BLaER1 treated with 17β-estradiol and CSF1 and Interleukin-3, amounts not matched to agents 10 nM and 100 nM (cell line): ENCODE measurements around the gene GABRP.
"Not testable (repeated sequence)": the region's sequence is repeated elsewhere in the genome, so short reads cannot be mapped to it uniquely, and the experiment has no call there.

Experiments used
- H3K27ac ChIP-seq, 11 experiments: shearing (Covaris generic); formaldehyde crosslinking; 2 replicates each; pipeline ENCODE4 v1.8.1; 2022
- H3K27me3 ChIP-seq, 11 experiments: shearing (Covaris generic); formaldehyde crosslinking; 2 replicates each; pipeline ENCODE4 v1.8.1; 2022
- H3K36me3 ChIP-seq, 11 experiments: shearing (Covaris generic); formaldehyde crosslinking; 2 replicates each; pipeline ENCODE4 v1.8.1; 2022
- H3K4me1 ChIP-seq, 10 experiments: shearing (Covaris generic); formaldehyde crosslinking; 2 replicates each; pipeline ENCODE4 v1.8.1; 2022
- H3K4me2 ChIP-seq, 11 experiments: shearing (Covaris generic); formaldehyde crosslinking; 2 replicates each; pipeline ENCODE4 v1.8.1; 2022
- H3K4me3 ChIP-seq, 10 experiments: shearing (Covaris generic); formaldehyde crosslinking; 2 replicates each; pipeline ENCODE4 v1.8.1; 2022
- H3K9ac ChIP-seq, 11 experiments: shearing (Covaris generic); formaldehyde crosslinking; 2 replicates each; pipeline ENCODE4 v1.8.1; 2022
- H3K9me3 ChIP-seq, 11 experiments: shearing (Covaris generic); formaldehyde crosslinking; replicated peaks in 1 of 11; 2 replicates each; pipeline ENCODE4 v1.8.1; 2022
- H4K20me1 ChIP-seq, 11 experiments: shearing (Covaris generic); formaldehyde crosslinking; 2 replicates each; pipeline ENCODE4 v1.8.1; 2022
- Cebpa-rat ChIP-seq, 11 experiments: shearing (Covaris generic); IDR thresholded peaks; 2 replicates each; pipeline ENCODE4 v1.8.1; 2022

GABRP gene

GRCh38 chr5:170811719-170812118 lies 28.2 kb downstream of the GABRP start:
- no peaks in the 10 kb centered on the region for H3K27me3 ChIP-seq
- peaks cover 0 to 9% (median 5%) of the 10 kb centered on the region in 11 experiments; a peak in 8 of 22 replicates for H3K9me3 ChIP-seq
- no peak overlapping the region for H3K27ac ChIP-seq
- no peak overlapping the region for H3K4me3 ChIP-seq
- H4K20me1 ChIP-seq, result no peaks in the 10 kb centered on the region
- H3K36me3 ChIP-seq, result no peaks in the 10 kb centered on the region
- H3K9ac ChIP-seq, result no peak overlapping the region
- no peak for TF ChIP-seq Cebpa-rat (IDR thresholded peaks at IDR 0.05)
- H3K4me2 ChIP-seq, result no peak overlapping the region
- H3K4me1 ChIP-seq, result peaks cover 0 to 5% (median 0%) of the 10 kb centered on the region in 10 experiments; a peak in 1 of 20 replicates

GRCh38 chr5:170813231-170813630 lies 29.7 kb downstream of the GABRP start:
- no peak overlapping the region for H3K4me2 ChIP-seq
- no peak overlapping the region for H3K9ac ChIP-seq
- TF ChIP-seq Cebpa-rat (IDR thresholded peaks at IDR 0.05), result no peak
- H3K4me3 ChIP-seq, result no peak overlapping the region
- no peak overlapping the region for H3K27ac ChIP-seq
- peaks cover 0 to 5% (median 0%) of the 10 kb centered on the region in 10 experiments; a peak in 1 of 20 replicates for H3K4me1 ChIP-seq
- H3K27me3 ChIP-seq, result no peaks in the 10 kb centered on the region
- no peaks in the 10 kb centered on the region for H3K36me3 ChIP-seq
- H4K20me1 ChIP-seq, result no peaks in the 10 kb centered on the region
- peaks cover 0 to 19% (median 6%) of the 10 kb centered on the region in 11 experiments; a peak in 10 of 22 replicates for H3K9me3 ChIP-seq

GRCh38 chr5:170817195-170817594 lies 33.7 kb downstream of the GABRP start:
- no peak overlapping the region for H3K9ac ChIP-seq
- TF ChIP-seq Cebpa-rat (IDR thresholded peaks at IDR 0.05), result no peak
- H3K4me2 ChIP-seq, result no peak overlapping the region; a peak in 1 of 22 replicates
- no peak overlapping the region for H3K27ac ChIP-seq
- no peaks in the 10 kb centered on the region for H4K20me1 ChIP-seq
- H3K36me3 ChIP-seq, result no peaks in the 10 kb centered on the region
- no peaks in the 10 kb centered on the region for H3K27me3 ChIP-seq
- no peak overlapping the region for H3K4me3 ChIP-seq
- H3K9me3 ChIP-seq, result peaks cover 0 to 19% (median 6%) of the 10 kb centered on the region in 11 experiments; a peak in 10 of 22 replicates
- H3K4me1 ChIP-seq, result no peaks in the 10 kb centered on the region

- Histone ChIP-seq H3K4me2 (no peak overlapping the region), H4K20me1 (no peaks in the 10 kb centered on the region), H3K36me3 (no peaks in the 10 kb centered on the region), H3K27me3 (no peaks in the 10 kb centered on the region), H3K4me3 (no peak overlapping the region), H3K9me3 (peaks cover 0 to 19% (median 6%) of the 10 kb centered on the region in 11 experiments; a peak in 10 of 22 replicates), H3K4me1 (no peaks in the 10 kb centered on the region), H3K27ac (no peak overlapping the region), H3K9ac (no peak overlapping the region)
- TF ChIP-seq Cebpa-rat (IDR thresholded peaks at IDR 0.05), result no peak
Observed at GRCh38 chr5:170818232-170818631, 34.7 kb downstream of the GABRP start.

GRCh38 chr5:170819824-170820223 lies 36.3 kb downstream of the GABRP start:
- H3K4me1 ChIP-seq, result no peaks in the 10 kb centered on the region
- H3K27me3 ChIP-seq, result no peaks in the 10 kb centered on the region
- no peaks in the 10 kb centered on the region for H4K20me1 ChIP-seq
- no peaks in the 10 kb centered on the region for H3K36me3 ChIP-seq
- H3K9ac ChIP-seq, result no peak overlapping the region
- no peak for TF ChIP-seq Cebpa-rat (IDR thresholded peaks at IDR 0.05)
- H3K9me3 ChIP-seq, result peaks cover 0 to 17% (median 6%) of the 10 kb centered on the region in 11 experiments; a peak in 10 of 22 replicates
- no peak overlapping the region for H3K27ac ChIP-seq
- H3K4me3 ChIP-seq, result no peak overlapping the region
- H3K4me2 ChIP-seq, result no peak overlapping the region

- Histone ChIP-seq H3K4me3 (no peak overlapping the region), H3K27ac (no peak overlapping the region), H3K4me2 (no peak overlapping the region), H3K9me3 (peaks cover 8 to 22% (median 15%) of the 10 kb centered on the region in 11 experiments; a peak in 18 of 22 replicates), H3K4me1 (no peaks in the 10 kb centered on the region), H3K27me3 (no peaks in the 10 kb centered on the region), H4K20me1 (no peaks in the 10 kb centered on the region), H3K9ac (no peak overlapping the region), H3K36me3 (no peaks in the 10 kb centered on the region)
- no peak for TF ChIP-seq Cebpa-rat (IDR thresholded peaks at IDR 0.05)
Observed at GRCh38 chr5:170821257-170821800, 37.8 kb downstream of the GABRP start.

GRCh38 chr5:170826117-170826516 lies 42.6 kb downstream of the GABRP start:
- H3K4me1 ChIP-seq, result no peaks in the 10 kb centered on the region
- no peak overlapping the region for H3K4me3 ChIP-seq
- no peak for TF ChIP-seq Cebpa-rat (IDR thresholded peaks at IDR 0.05)
- no peaks in the 10 kb centered on the region for H3K36me3 ChIP-seq
- no peak overlapping the region for H3K4me2 ChIP-seq
- H3K9me3 ChIP-seq, result peaks cover 10 to 27% (median 15%) of the 10 kb centered on the region in 11 experiments; a peak in 17 of 22 replicates
- H3K9ac ChIP-seq, result no peak overlapping the region
- no peak overlapping the region for H3K27ac ChIP-seq
- no peaks in the 10 kb centered on the region for H3K27me3 ChIP-seq
- no peaks in the 10 kb centered on the region for H4K20me1 ChIP-seq

- Histone ChIP-seq H3K4me1 (no peaks in the 10 kb centered on the region), H3K36me3 (no peaks in the 10 kb centered on the region), H3K9me3 (peaks cover 0 to 5% (median 0%) of the 10 kb centered on the region in 11 experiments; a peak in 4 of 22 replicates), H3K27me3 (no peaks in the 10 kb centered on the region), H3K27ac (no peak overlapping the region), H4K20me1 (no peaks in the 10 kb centered on the region), H3K4me2 (no peak overlapping the region), H3K4me3 (no peak overlapping the region), H3K9ac (no peak overlapping the region)
- no peak for TF ChIP-seq Cebpa-rat (IDR thresholded peaks at IDR 0.05)
Observed at GRCh38 chr5:170832241-170832640, 48.7 kb downstream of the GABRP start.

GRCh38 chr5:170833981-170834380 lies 50.5 kb downstream of the GABRP start:
- H3K4me2 ChIP-seq, H3K4me3 ChIP-seq, H3K27me3 ChIP-seq, H3K9me3 ChIP-seq, H3K36me3 ChIP-seq, H3K4me1 ChIP-seq, H3K27ac ChIP-seq, H3K9ac ChIP-seq, H4K20me1 ChIP-seq: not testable (repeated sequence)

- Histone ChIP-seq H3K9me3 (no peaks in the 10 kb centered on the region), H3K4me3 (no peak overlapping the region), H3K27me3 (no peaks in the 10 kb centered on the region), H4K20me1 (no peaks in the 10 kb centered on the region), H3K27ac (no peak overlapping the region), H3K36me3 (no peaks in the 10 kb centered on the region), H3K9ac (no peak overlapping the region), H3K4me2 (no peak overlapping the region), H3K4me1 (peaks cover 0 to 5% (median 0%) of the 10 kb centered on the region in 10 experiments; a peak in 1 of 20 replicates)
- no peak for TF ChIP-seq Cebpa-rat (IDR thresholded peaks at IDR 0.05)
Observed at GRCh38 chr5:170836226-170836625, 52.7 kb downstream of the GABRP start.
